Measurements from ENCODE around the gene FANK1. TPM values are rescaled to one million over a fixed set of nuclear protein-coding genes. Genes with fewer than 3 reads are reported as not detected.
A peak's percentile ranks its signal among the peaks of the same experiment; 100 is the strongest.

The FANK1 gene
- polyA plus RNA-seq, 2 of the 4 experiments (the other 2 are of a cell fraction) = 4.1 to 5.3 TPM

DNA sequence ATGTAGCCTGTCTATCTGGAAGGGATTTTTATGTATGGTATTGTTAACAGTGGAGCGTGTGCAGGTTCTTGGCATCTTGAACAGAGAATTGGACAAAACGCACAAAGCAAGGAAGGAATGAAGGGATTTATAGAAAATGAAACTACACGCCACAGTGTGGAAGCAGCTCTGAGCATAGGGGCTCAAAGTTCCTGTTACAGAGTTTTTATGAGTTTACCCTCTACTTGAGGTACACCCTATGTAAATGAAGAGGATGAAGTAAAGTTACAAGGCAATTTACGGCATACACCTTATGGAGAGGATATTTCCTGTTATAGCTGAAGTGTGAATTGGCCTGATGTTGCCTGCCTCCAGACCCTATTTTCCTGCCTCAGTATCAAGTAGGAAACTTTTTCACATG, 33.3 kb downstream of the FANK1 start:
- H3K4me1 ChIP-seq = peaks cover 3% of the 10 kb centered on the region; the same call in 2 of the 3 replicates
- POLR2A ChIA-PET = no interaction called here
- WGBS (ENCODE audit: missing lambda C conversion rate) = 92% methylated on average over 4 of the region's 4 CpGs
- no peak overlapping the region for H3K27ac ChIP-seq
- CTCF ChIA-PET = interaction anchor here (0.6 kb wide), 3 partner anchors 65 to 1040 kb away, joined by 3 to 5 read pairs (median 3); no protein-coding TSS in a partner anchor
- TF ChIP-seq BHLHE40 (IDR thresholded peaks at IDR 0.05; ENCODE audit: low read depth, low read length) (no peak), EHMT2 (IDR thresholded peaks at IDR 0.05; ENCODE audit: low read depth) (no peak)
- TF ChIP-seq, protein P1, sequence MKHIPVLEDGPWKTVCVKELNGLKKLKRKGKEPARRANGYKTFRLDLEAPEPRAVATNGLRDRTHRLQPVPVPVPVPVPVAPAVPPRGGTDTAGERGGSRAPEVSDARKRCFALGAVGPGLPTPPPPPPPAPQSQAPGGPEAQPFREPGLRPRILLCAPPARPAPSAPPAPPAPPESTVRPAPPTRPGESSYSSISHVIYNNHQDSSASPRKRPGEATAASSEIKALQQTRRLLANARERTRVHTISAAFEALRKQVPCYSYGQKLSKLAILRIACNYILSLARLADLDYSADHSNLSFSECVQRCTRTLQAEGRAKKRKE (CRISPR knock-in tag; IDR thresholded peaks at IDR 0.05; ENCODE audit: low read depth) = no peak
- no peak overlapping the region for H3K4me3 ChIP-seq
- DNase-seq (ENCODE audit: low read depth in 1 of 2, low spot score in 1 of 2) = no peak
- no peaks in the 10 kb centered on the region for H3K9me3 ChIP-seq
- no peak for ATAC-seq
- no peak overlapping the region for H3K4me2 ChIP-seq
- FAIRE-seq = no peak

DNA sequence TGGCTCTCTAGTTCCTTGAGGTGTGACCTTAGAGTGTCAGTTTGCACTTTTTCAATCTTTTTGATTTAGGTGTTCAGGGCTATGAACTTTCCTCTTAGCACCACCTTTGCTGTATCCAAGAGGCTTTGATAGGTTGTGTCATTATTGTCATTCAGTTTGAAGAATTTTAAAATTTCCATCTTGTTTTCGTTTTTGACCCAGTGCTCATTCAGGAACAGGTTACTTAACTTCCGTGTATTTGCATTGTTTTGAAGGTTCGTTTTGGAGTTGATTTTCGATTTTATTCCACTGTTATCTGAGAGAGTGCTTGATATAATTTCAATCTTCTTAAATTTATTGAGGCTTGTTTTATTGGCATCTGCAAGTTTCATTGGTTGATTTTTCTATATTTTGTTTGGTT, 37.3 kb downstream of the FANK1 start:
- ChIA-PET POLR2A (no interaction called here), CTCF (interaction anchor here (0.6 to 6.3 kb wide), 49 partner anchors 10 to 1920 kb away, joined by 3 to 54 read pairs (median 4); partner anchors contain the start of gene ADAM12)
- H3K4me2 ChIP-seq = no peak overlapping the region
- WGBS (ENCODE audit: missing lambda C conversion rate) = 23% methylated on average over 4 of the region's 4 CpGs
- TF ChIP-seq CBX8 (IDR thresholded peaks at IDR 0.05) (peak; percentile 78; the same call in 1 of the 2 replicates), RNF2 (IDR thresholded peaks at IDR 0.05; ENCODE audit: borderline replicate concordance, low read depth) (peak; percentile 86; the same call in 1 of the 2 replicates), CHD4 (IDR thresholded peaks at IDR 0.05; ENCODE audit: borderline replicate concordance) (no peak)
- no peaks in the 10 kb centered on the region for H3K9me3 ChIP-seq
- peaks cover 6% of the 10 kb centered on the region; the same call in 2 of the 3 replicates for H3K4me1 ChIP-seq
- H3K27ac ChIP-seq = no peak overlapping the region
- no peak for DNase-seq (ENCODE audit: low read depth in 1 of 2, low spot score in 1 of 2)
- no peak for ATAC-seq
- no peak overlapping the region for H3K4me3 ChIP-seq
- FAIRE-seq = no peak

GRCh38 chr10:125936331-125936730, 40.0 kb downstream of the FANK1 start:
- ChIA-PET POLR2A (no interaction called here), CTCF (interaction anchor here (0.6 to 6.3 kb wide), 6 partner anchors 45 to 629 kb away, joined by 3 to 54 read pairs (median 4); partner anchors contain the start of gene ADAM12)
- no peak overlapping the region for H3K4me2 ChIP-seq
- ATAC-seq = no peak
- DNase-seq (ENCODE audit: low read depth in 1 of 2, low spot score in 1 of 2) = no peak
- FAIRE-seq = no peak
- no peak overlapping the region for H3K4me3 ChIP-seq
- H3K4me1 ChIP-seq = peaks cover 6% of the 10 kb centered on the region; the same call in 2 of the 3 replicates
- TF ChIP-seq PBX3 (IDR thresholded peaks at IDR 0.05) (no peak), BHLHE40 (IDR thresholded peaks at IDR 0.05; ENCODE audit: low read depth, low read length) (no peak), JUNB (IDR thresholded peaks at IDR 0.05) (no peak), HDAC2 (IDR thresholded peaks at IDR 0.05) (no peak), SREBF2 (IDR thresholded peaks at IDR 0.05) (no peak)
- H3K27ac ChIP-seq = no peak overlapping the region
- WGBS (ENCODE audit: missing lambda C conversion rate) = 80% methylated on average over 2 of the region's 2 CpGs
- no peaks in the 10 kb centered on the region for H3K9me3 ChIP-seq

GRCh38 chr10:125940515-125940914, 44.2 kb downstream of the FANK1 start:
- H3K4me3 ChIP-seq = no peak overlapping the region
- CTCF ChIA-PET = no interaction called here
- no peaks in the 10 kb centered on the region for H3K4me1 ChIP-seq
- no peak overlapping the region for H3K27ac ChIP-seq
- TF ChIP-seq POLR2A (IDR thresholded peaks at IDR 0.05; ENCODE audit: low read length) = no peak
- no peak for TF ChIP-seq RAD21 (conservative IDR thresholded peaks at IDR 0.05 in 1 of 2, IDR thresholded peaks at IDR 0.05 in 1 of 2)
- no peak for TF ChIP-seq BHLHE40 (IDR thresholded peaks at IDR 0.05; ENCODE audit: low read depth, low read length)
- no peak for TF ChIP-seq ZC3H11A (IDR thresholded peaks at IDR 0.05)
- no peak for TF ChIP-seq ZNF302 (CRISPR knock-in tag; IDR thresholded peaks at IDR 0.05)
- TF ChIP-seq ZFP36 (IDR thresholded peaks at IDR 0.05; ENCODE audit: borderline replicate concordance, partially characterized antibody) = no peak
- TF ChIP-seq CBX8 (IDR thresholded peaks at IDR 0.05) = no peak
- no peak for TF ChIP-seq HDAC2 (IDR thresholded peaks at IDR 0.05)
- no peak for TF ChIP-seq CBX2 (IDR thresholded peaks at IDR 0.05; ENCODE audit: borderline replicate concordance, low read depth)
- no peak for TF ChIP-seq MAZ (IDR thresholded peaks at IDR 0.05; ENCODE audit: borderline replicate concordance, low read depth, low read length)
- TF ChIP-seq, protein P2, sequence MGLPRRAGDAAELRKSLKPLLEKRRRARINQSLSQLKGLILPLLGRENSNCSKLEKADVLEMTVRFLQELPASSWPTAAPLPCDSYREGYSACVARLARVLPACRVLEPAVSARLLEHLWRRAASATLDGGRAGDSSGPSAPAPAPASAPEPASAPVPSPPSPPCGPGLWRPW (IDR thresholded peaks at IDR 0.05) = no peak
- TF ChIP-seq, protein P1 (CRISPR knock-in tag; IDR thresholded peaks at IDR 0.05; ENCODE audit: low read depth) = no peak
- no peak for TF ChIP-seq EP300 (IDR thresholded peaks at IDR 0.05)
- no peak for TF ChIP-seq MAX (IDR thresholded peaks at IDR 0.05)
- no peak for FAIRE-seq
- DNase-seq (ENCODE audit: low read depth in 1 of 2, low spot score in 1 of 2) = no peak
- no peak for ATAC-seq
- 0 out of 3 replicates have a peak, but pooled peaks cover 9% of the 10 kb centered on the region for H3K9me3 ChIP-seq
- POLR2A ChIA-PET = no interaction called here
- H3K4me2 ChIP-seq = no peak overlapping the region
- 92% methylated on average over 13 of the region's 13 CpGs for WGBS (ENCODE audit: missing lambda C conversion rate)
